ENCODE measurements around the gene MDK.

The MDK gene

GRCh38 chr11:46427364-46427763 lies 45.9 kb downstream of the MDK start:
- H3K4me3 ChIP-seq (ENCODE audit: low read length in 2 of 2), result no peak overlapping the region
- no peaks in the 10 kb centered on the region for H3K27me3 ChIP-seq (ENCODE audit: control insufficient read depth in 1 of 2, insufficient read depth in 2 of 2, low read length in 2 of 2)
- peaks cover 16 to 18% of the 10 kb centered on the region in 2 donors for H3K36me3 ChIP-seq (ENCODE audit: control insufficient read depth in 2 of 2, insufficient read depth in 2 of 2, low read length in 2 of 2)
- no peaks in the 10 kb centered on the region for H3K4me1 ChIP-seq (ENCODE audit: control insufficient read depth, insufficient read depth, low read length)
- no peak overlapping the region for H3K27ac ChIP-seq (ENCODE audit: low read length)
- no peak overlapping the region for H3K9ac ChIP-seq (ENCODE audit: low read length in 2 of 2)
- no peaks in the 10 kb centered on the region for H3K9me3 ChIP-seq (ENCODE audit: control insufficient read depth in 2 of 2, low read length in 2 of 2)

DNA sequence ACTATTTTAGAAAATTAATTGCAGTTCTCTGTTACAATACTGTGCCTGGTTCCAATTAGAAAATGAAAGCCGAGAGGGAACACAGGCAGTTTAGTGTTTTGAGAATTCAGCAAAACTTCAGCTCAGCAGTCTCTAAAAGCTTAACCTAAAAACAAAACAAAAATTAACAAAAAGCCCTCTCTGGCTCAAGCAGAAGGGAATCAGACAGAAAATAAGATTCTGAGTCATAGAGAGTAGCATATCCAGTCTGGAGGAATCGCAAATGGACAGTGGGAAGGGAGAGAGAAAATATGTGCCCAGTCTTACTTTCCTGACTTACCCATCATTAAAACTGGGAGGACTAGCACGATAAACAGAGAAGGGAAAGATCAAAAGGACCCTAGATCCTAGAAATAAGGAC lies 48.2 kb downstream of the MDK start:
- H3K9ac ChIP-seq (ENCODE audit: low read length in 2 of 2), result no peak overlapping the region
- H3K36me3 ChIP-seq (ENCODE audit: control insufficient read depth in 2 of 2, insufficient read depth in 2 of 2, low read length in 2 of 2), result peaks cover 21 to 30% of the 10 kb centered on the region in 2 donors
- no peak overlapping the region for H3K27ac ChIP-seq (ENCODE audit: low read length)
- no peak overlapping the region for H3K4me3 ChIP-seq (ENCODE audit: low read length in 2 of 2)
- H3K9me3 ChIP-seq (ENCODE audit: control insufficient read depth in 2 of 2, low read length in 2 of 2), result no peaks in the 10 kb centered on the region
- H3K4me1 ChIP-seq (ENCODE audit: control insufficient read depth, insufficient read depth, low read length), result no peaks in the 10 kb centered on the region
- H3K27me3 ChIP-seq (ENCODE audit: control insufficient read depth in 1 of 2, insufficient read depth in 2 of 2, low read length in 2 of 2), result no peaks in the 10 kb centered on the region

DNA sequence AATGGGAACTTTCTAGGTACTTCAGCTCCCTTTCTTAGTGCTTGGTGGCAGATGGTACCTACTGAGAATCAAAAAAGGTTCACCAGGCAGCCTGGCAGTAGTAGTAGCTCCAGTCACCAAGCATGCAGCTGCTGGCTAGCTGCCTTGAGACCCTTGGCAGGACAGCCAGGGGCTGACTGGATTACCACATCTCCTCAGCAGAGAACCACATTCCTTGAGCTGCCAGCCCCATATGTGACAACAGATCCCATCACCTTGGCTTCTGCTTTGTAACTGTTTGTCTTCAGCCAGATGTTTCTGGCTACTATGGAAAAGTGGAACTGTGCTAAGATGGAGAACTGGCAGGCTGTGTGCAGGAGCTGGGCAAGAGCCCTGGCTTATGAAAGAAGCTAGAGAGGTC lies 49.7 kb downstream of the MDK start:
- Histone ChIP-seq H3K27me3 (ENCODE audit: control insufficient read depth in 1 of 2, insufficient read depth in 2 of 2, low read length in 2 of 2) (no peaks in the 10 kb centered on the region), H3K4me1 (ENCODE audit: control insufficient read depth, insufficient read depth, low read length) (no peaks in the 10 kb centered on the region), H3K9ac (ENCODE audit: low read length in 2 of 2) (no peak overlapping the region), H3K4me3 (ENCODE audit: low read length in 2 of 2) (no peak overlapping the region), H3K27ac (ENCODE audit: low read length) (no peak overlapping the region), H3K36me3 (ENCODE audit: control insufficient read depth in 2 of 2, insufficient read depth in 2 of 2, low read length in 2 of 2) (peaks cover 21 to 29% of the 10 kb centered on the region in 2 donors), H3K9me3 (ENCODE audit: control insufficient read depth in 2 of 2, low read length in 2 of 2) (no peaks in the 10 kb centered on the region)

Data from stomach smooth muscle (tissue), 2 donors.